Measurements from ENCODE around the gene RGS7. TPM values are rescaled to one million over a fixed set of nuclear protein-coding genes. Genes with fewer than 3 reads are reported as not detected.

The RGS7 gene
- total RNA-seq, 3 donors from 2014 or later (not counting 1 experiment from before 2014, with no cell fraction given): not detected

GRCh38 chr1:240962086-240962485 is 394.9 kb downstream of the RGS7 start:
- no peak overlapping the region for H3K27ac Mint-ChIP-seq
- no peaks in the 10 kb centered on the region for H3K4me1 Mint-ChIP-seq
- 86% methylated on average over 4 of the region's 4 CpGs for WGBS (ENCODE audit: insufficient coverage)
- Histone ChIP-seq H3K4me3 (ENCODE audit: low read length) (no peak overlapping the region), H3K36me3 (ENCODE audit: control insufficient read depth, insufficient read depth, low read length) (no peaks in the 10 kb centered on the region), H3K27me3 (ENCODE audit: control insufficient read depth, insufficient read depth, low read length) (no peaks in the 10 kb centered on the region), H3K9me3 (ENCODE audit: control insufficient read depth, insufficient read depth, low read length) (no peaks in the 10 kb centered on the region), H3K4me1 (ENCODE audit: control insufficient read depth, insufficient read depth, low read length) (no peaks in the 10 kb centered on the region), H3K27ac (ENCODE audit: low read length) (no peak overlapping the region)
- H3K4me3 Mint-ChIP-seq: no peak overlapping the region
- no peak for ATAC-seq
- H3K36me3 Mint-ChIP-seq: no peaks in the 10 kb centered on the region
- H3K9me3 Mint-ChIP-seq: no peaks in the 10 kb centered on the region
- no peak for DNase-seq
- TF ChIP-seq, protein P1, sequence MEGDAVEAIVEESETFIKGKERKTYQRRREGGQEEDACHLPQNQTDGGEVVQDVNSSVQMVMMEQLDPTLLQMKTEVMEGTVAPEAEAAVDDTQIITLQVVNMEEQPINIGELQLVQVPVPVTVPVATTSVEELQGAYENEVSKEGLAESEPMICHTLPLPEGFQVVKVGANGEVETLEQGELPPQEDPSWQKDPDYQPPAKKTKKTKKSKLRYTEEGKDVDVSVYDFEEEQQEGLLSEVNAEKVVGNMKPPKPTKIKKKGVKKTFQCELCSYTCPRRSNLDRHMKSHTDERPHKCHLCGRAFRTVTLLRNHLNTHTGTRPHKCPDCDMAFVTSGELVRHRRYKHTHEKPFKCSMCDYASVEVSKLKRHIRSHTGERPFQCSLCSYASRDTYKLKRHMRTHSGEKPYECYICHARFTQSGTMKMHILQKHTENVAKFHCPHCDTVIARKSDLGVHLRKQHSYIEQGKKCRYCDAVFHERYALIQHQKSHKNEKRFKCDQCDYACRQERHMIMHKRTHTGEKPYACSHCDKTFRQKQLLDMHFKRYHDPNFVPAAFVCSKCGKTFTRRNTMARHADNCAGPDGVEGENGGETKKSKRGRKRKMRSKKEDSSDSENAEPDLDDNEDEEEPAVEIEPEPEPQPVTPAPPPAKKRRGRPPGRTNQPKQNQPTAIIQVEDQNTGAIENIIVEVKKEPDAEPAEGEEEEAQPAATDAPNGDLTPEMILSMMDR (IDR thresholded peaks at IDR 0.05): no peak
- no peaks in the 10 kb centered on the region for H3K27me3 Mint-ChIP-seq (ENCODE audit: low read depth in 2 of 2)
- intact Hi-C loops (cut with micrococcal nuclease): no loop called here

DNA sequence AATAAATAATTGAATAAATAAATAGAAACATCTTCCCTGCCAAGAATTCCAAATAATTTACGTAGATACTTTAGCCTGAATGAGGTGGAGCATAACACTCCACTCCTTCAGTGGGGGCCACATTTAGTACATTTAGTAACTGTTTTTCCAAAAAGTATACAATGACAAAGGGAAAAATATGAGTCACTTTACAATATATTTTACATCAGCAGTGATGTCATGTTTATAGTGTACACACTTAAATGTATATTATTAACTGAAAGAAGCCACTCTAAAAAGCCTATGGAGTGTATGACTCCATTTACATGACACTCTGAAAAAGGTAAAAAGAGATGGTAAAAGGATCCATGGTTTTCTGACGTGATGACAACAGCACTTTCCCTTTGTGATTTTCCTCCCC is 400.6 kb downstream of the RGS7 start:
- H3K27ac Mint-ChIP-seq: no peak overlapping the region
- WGBS (ENCODE audit: insufficient coverage): 70% methylated on average over 2 of the region's 2 CpGs
- no peaks in the 10 kb centered on the region for H3K4me1 Mint-ChIP-seq
- ATAC-seq (no peak), DNase-seq (no peak)
- no peaks in the 10 kb centered on the region for H3K36me3 Mint-ChIP-seq
- Histone ChIP-seq H3K36me3 (ENCODE audit: control insufficient read depth, insufficient read depth, low read length) (no peaks in the 10 kb centered on the region), H3K4me1 (ENCODE audit: control insufficient read depth, insufficient read depth, low read length) (no peaks in the 10 kb centered on the region), H3K4me3 (ENCODE audit: low read length) (no peak overlapping the region), H3K9me3 (ENCODE audit: control insufficient read depth, insufficient read depth, low read length) (no peaks in the 10 kb centered on the region), H3K27ac (ENCODE audit: low read length) (no peak overlapping the region), H3K27me3 (ENCODE audit: control insufficient read depth, insufficient read depth, low read length) (no peaks in the 10 kb centered on the region)
- TF ChIP-seq, protein P1 (IDR thresholded peaks at IDR 0.05): no peak
- H3K4me3 Mint-ChIP-seq: no peak overlapping the region
- peaks cover 0 to 6% of the 10 kb centered on the region in 2 donors for H3K9me3 Mint-ChIP-seq
- intact Hi-C loops (cut with micrococcal nuclease): no loop called here
- H3K27me3 Mint-ChIP-seq (ENCODE audit: low read depth in 2 of 2): no peaks in the 10 kb centered on the region

- H3K4me1 Mint-ChIP-seq: no peaks in the 10 kb centered on the region
- H3K36me3 ChIP-seq (ENCODE audit: control insufficient read depth, insufficient read depth, low read length): no peaks in the 10 kb centered on the region
- TF ChIP-seq, protein P1 (IDR thresholded peaks at IDR 0.05): no peak
- peaks cover 0 to 6% of the 10 kb centered on the region in 2 donors for H3K9me3 Mint-ChIP-seq
- intact Hi-C loops (cut with micrococcal nuclease): no loop called here
- H3K27me3 ChIP-seq (ENCODE audit: control insufficient read depth, insufficient read depth, low read length): no peaks in the 10 kb centered on the region
- no peak overlapping the region for H3K27ac ChIP-seq (ENCODE audit: low read length)
- H3K9me3 ChIP-seq (ENCODE audit: control insufficient read depth, insufficient read depth, low read length): no peaks in the 10 kb centered on the region
- WGBS (ENCODE audit: insufficient coverage): 43% methylated on average over 2 of the region's 2 CpGs
- ATAC-seq (no peak), DNase-seq (no peak)
- no peak overlapping the region for H3K4me3 Mint-ChIP-seq
- H3K4me1 ChIP-seq (ENCODE audit: control insufficient read depth, insufficient read depth, low read length): no peaks in the 10 kb centered on the region
- no peak overlapping the region for H3K27ac Mint-ChIP-seq
- no peaks in the 10 kb centered on the region for H3K27me3 Mint-ChIP-seq (ENCODE audit: low read depth in 2 of 2)
- H3K36me3 Mint-ChIP-seq: no peaks in the 10 kb centered on the region
- no peak overlapping the region for H3K4me3 ChIP-seq (ENCODE audit: low read length)
Observed at GRCh38 chr1:240956020-240956419, 401.0 kb downstream of the RGS7 start.

- DNase-seq (no peak), ATAC-seq (no peak)
- no peaks in the 10 kb centered on the region for H3K36me3 ChIP-seq (ENCODE audit: control insufficient read depth, insufficient read depth, low read length)
- peaks cover 3 to 4% of the 10 kb centered on the region in 2 donors for H3K9me3 Mint-ChIP-seq
- H3K27me3 ChIP-seq (ENCODE audit: control insufficient read depth, insufficient read depth, low read length): no peaks in the 10 kb centered on the region
- no peaks in the 10 kb centered on the region for H3K4me1 ChIP-seq (ENCODE audit: control insufficient read depth, insufficient read depth, low read length)
- no peak overlapping the region for H3K27ac Mint-ChIP-seq
- no peak overlapping the region for H3K27ac ChIP-seq (ENCODE audit: low read length)
- TF ChIP-seq, protein P1 (IDR thresholded peaks at IDR 0.05): no peak
- no peaks in the 10 kb centered on the region for H3K27me3 Mint-ChIP-seq (ENCODE audit: low read depth in 2 of 2)
- H3K36me3 Mint-ChIP-seq: no peaks in the 10 kb centered on the region
- no peak overlapping the region for H3K4me3 Mint-ChIP-seq
- no peak overlapping the region for H3K4me3 ChIP-seq (ENCODE audit: low read length)
- intact Hi-C loops (cut with micrococcal nuclease): no loop called here
- 82% methylated on average over 8 of the region's 9 CpGs for WGBS (ENCODE audit: insufficient coverage)
- H3K9me3 ChIP-seq (ENCODE audit: control insufficient read depth, insufficient read depth, low read length): no peaks in the 10 kb centered on the region
- H3K4me1 Mint-ChIP-seq: no peaks in the 10 kb centered on the region
Observed at GRCh38 chr1:240947438-240948224, 409.4 kb downstream of the RGS7 start.

Measured in natural killer cell (primary cell).